22Rv1 (cell line): Measurements from ENCODE around the gene ZNF629.
A peak's percentile ranks its signal among the peaks of the same experiment; 100 is the strongest.
"Not testable (repeated sequence)": the region's sequence is repeated elsewhere in the genome, so short reads cannot be mapped to it uniquely, and the experiment has no call there.

Experiments used
- H3K27ac ChIP-seq: fragments of 450-650 bp; 2 replicates; pipeline ENCODE4 v1.5.1; 2017
- ZFX ChIP-seq: fragments of 450-650 bp; IDR thresholded peaks from 2 replicates; pipeline ENCODE4 v1.6.1; 2017; ENCODE audit warnings: antibody characterized with exemption, borderline replicate concordance
- TF ChIP-seq, protein P1 (sequence below): fragments of 450-650 bp; IDR thresholded peaks from 2 replicates; pipeline ENCODE4 v1.5.1; 2017; ENCODE audit warnings: mild to moderate bottlenecking

ZNF629 gene

DNA sequence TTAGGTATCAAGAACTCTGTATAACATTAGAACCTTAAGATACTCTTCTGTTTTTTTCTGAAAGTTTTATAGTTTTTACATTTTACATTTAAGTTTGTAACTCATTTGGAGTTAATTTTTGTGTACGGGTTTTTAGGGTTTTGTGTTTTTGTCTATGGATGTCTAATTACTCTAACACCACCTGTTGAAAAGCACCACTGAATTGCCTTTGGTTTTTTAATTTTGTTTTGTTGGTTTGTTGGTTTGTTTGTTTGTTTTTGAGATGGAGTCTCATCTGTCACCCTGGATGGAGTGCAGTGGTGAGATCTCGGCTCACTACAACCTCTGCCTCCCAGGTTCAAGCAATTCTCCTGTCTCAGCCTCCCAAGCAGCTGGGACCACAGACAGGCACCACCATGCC lies 29.8 kb upstream of the ZNF629 start:
- TF ChIP-seq, protein P1, sequence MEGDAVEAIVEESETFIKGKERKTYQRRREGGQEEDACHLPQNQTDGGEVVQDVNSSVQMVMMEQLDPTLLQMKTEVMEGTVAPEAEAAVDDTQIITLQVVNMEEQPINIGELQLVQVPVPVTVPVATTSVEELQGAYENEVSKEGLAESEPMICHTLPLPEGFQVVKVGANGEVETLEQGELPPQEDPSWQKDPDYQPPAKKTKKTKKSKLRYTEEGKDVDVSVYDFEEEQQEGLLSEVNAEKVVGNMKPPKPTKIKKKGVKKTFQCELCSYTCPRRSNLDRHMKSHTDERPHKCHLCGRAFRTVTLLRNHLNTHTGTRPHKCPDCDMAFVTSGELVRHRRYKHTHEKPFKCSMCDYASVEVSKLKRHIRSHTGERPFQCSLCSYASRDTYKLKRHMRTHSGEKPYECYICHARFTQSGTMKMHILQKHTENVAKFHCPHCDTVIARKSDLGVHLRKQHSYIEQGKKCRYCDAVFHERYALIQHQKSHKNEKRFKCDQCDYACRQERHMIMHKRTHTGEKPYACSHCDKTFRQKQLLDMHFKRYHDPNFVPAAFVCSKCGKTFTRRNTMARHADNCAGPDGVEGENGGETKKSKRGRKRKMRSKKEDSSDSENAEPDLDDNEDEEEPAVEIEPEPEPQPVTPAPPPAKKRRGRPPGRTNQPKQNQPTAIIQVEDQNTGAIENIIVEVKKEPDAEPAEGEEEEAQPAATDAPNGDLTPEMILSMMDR, result no peak
- TF ChIP-seq ZFX, result no peak
- H3K27ac ChIP-seq, result no peak overlapping the region

DNA sequence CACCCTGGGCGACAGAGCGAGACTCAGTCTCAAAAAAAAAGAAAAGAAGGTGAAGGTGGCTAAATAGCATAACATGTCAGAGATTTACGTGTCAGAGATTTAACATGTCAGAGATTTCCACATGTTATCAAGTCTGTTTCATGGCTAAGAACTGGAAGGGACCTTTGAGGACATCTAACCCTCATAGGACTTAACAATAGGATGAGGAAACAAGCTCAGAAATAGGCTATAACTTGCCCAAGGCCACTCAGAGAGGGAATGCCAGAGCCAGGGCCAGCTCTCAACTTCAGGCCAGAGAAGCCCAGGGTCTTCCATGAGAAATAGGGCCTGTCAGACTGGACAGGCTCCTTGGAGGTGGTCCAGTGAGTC lies 26.8 kb upstream of the ZNF629 start:
- peak overlapping the region; percentile 61 for H3K27ac ChIP-seq

DNA sequence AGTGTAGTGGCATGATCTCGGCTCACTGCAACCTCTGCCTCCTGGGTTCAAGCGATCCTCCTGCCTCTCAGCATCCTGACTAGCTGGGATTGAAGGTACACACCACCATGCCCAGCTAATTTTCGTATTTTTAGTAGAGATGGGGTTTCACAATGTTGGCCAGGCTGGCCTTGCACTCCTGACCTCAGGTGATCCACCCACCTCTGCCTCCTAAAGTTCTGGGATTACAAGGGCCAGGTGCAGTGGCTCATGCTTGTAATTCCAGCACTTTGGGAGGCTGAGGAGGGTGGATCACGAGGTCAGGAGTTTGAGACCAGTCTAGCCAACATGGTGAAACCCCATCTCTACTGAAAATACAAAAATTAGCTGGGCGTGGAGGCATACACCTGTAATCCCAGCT lies 22.7 kb upstream of the ZNF629 start:
- H3K27ac ChIP-seq, result not testable (repeated sequence)

More for the DNA sequence above, 26.8 kb upstream of the ZNF629 start:
- TF ChIP-seq, protein P1, result no peak
- no peak for TF ChIP-seq ZFX

DNA sequence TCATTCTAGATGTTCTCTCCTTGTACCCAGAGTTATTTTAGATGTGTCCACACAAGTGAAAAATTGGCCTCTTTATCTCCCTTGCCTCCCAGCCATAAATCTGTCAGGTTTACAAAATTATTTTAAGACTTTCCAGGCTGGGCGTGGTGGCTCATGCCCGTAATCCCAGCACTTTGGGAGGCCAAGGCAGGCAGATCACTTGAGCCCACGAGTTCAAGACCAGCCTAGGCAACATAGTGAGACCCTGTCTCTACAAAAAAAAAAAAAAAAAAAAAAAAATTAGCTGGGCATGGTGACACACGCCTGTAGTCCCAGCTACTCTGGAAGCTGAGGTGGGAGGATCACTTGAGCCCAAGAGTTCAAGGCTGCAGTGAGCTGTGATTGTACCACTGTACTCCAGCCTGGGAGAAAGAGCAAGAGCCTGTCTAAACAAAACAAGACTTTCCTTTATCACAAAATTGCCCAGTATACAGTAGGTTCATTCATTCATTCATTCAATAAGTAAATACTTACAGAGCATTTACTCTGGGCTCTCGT lies 22.0 kb upstream of the ZNF629 start:
- not testable (repeated sequence) for H3K27ac ChIP-seq

DNA sequence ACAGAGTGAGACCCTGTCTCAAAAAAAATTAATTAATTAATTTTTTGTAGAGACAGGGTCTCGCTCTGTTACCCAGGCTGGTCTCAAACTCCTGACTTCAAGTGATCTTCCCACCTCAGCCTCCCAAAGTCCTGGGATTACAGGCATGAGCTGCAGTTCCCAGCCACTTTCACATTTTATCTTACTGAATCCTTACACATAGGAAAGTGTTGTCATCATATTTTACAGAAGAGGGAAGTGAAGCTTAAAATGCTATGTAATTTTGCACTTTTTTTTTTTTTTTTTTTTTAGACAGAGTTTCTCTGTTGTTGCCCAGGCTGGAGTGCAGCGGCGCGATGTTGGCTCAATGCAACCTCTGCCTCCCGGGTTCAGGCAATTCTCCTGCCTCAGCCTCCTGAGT lies 21.1 kb upstream of the ZNF629 start:
- TF ChIP-seq, protein P1, result no peak
- no peak for TF ChIP-seq ZFX
- no peak overlapping the region for H3K27ac ChIP-seq

DNA sequence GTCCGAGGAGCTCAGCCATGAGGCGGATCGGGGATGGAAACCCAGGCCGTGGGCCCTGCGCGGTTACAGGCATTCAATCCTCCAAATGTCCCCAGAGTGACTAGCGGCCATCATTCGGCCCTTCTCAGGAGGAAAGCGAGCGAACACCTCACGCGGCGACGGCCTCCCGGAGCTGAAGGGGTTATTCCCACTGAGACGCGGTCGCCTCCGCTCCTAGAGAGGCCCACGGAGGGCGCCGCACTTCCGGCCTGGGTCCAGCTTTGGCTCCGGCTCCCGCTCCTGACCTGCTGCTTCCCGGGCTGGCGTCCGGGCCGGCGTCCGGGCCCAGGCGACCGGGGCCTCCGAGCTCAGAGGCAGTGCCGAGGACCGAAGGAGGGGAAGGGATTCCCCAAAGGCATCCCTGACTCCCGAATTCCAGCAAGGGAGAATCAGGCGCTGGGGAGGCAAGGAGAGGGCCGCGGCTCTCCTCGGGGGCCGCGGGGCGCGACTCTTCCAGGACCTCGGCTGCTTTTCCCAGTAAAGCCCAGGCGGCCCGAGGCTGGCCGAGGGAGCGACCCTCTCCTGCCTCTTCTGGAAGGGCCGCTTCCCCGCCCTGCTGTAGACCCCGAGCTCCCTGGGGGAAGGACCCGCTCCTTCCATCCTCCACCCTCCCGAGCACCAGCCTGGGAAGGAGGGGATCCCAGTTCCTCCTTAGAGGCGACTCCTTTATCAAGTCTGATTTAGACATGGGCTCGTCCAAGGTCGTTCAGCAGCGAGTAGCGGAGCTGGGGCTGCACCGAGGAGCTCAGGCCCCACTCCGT lies 18.6 kb upstream of the ZNF629 start:
- H3K27ac ChIP-seq, result peak overlapping the region; percentile 94
- TF ChIP-seq, protein P1, result 0 out of 2 replicates have a peak, but pooled peaks have one; percentile 8
- no peak; the same call in 1 of the 2 replicates for TF ChIP-seq ZFX

DNA sequence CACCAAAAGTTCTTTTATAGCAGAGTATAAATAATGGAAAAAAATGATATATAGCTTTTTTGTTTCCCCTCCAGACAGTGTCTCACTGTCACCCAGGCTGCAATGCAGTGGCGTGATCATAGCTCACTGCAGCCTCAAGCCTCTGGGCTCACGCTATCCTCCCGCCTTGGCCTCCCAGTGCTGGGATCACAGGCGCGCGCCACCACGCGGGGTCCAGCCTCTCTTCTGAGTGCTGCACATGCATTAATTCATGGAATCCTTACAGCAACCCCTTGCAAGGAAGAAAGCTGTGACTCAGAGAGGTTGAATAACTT lies 18.0 kb upstream of the ZNF629 start:
- peak overlapping the region; percentile 94 for H3K27ac ChIP-seq
- TF ChIP-seq, protein P1, result no peak

DNA sequence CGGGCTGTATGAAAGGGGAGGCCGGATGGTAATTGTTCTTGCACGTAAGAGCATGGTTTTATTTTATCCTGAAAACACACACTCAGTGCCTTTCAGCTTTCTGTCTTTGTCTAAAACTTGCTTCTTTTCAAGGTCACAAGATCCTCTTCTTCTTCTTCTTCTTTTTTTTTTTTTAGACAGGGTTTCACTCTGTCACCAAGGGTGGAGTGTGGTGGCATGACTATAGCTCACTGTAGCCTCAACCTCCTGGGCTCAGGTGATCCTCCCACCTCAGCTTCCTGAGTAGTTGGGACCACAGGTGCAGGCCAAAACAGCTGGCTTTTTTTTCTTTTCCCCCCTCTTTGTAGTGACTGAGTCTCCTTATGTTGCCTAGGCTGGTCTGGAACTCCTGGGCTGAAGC lies 15.9 kb upstream of the ZNF629 start:
- TF ChIP-seq, protein P1, result no peak
- TF ChIP-seq ZFX, result no peak
- no peak overlapping the region for H3K27ac ChIP-seq
